HepG2 (cell line): ENCODE measurements around the gene CARS2. TPM values are rescaled to one million over a fixed set of nuclear protein-coding genes. Genes with fewer than 3 reads are reported as not detected.

ENCODE experiments used
- ATAC-seq: fragments of 200-7000 bp; cut with Tn5 transposase; 3 replicates; pipeline ENCODE4 v1.9.1; 2020; ENCODE audit warnings: mild to moderate bottlenecking, moderate library complexity
- BruUV-seq: library from RNA; stranded (reverse); fragments of 400-500 nt; replicated peaks from 2 replicates; lab custom pipeline; 2021; lab: Mats Ljungman, UMichigan
- CTCF ChIA-PET: fragments of 300-600 bp; formaldehyde crosslinking; extraction: SDS; loops from one replicate; lab custom pipeline; 2021; ENCODE audit warnings: low total read pairs, inconsistent platforms, low intra/inter-chr PET ratio; lab: Yijun Ruan, JAX
- POLR2A ChIA-PET: fragments of 350-600 bp; sonication (Branson Sonifier 250); formaldehyde crosslinking; loops from one replicate; lab custom pipeline; 2020; ENCODE audit warnings: antibody characterized with exemption, inconsistent platforms; lab: Yijun Ruan, JAX
- DNase-seq: peaks from one replicate; pipeline ENCODE4 v3.0.0-alpha.2; 2015; ENCODE audit warnings: low spot score
- FAIRE-seq: peaks from 3 replicates; lab custom pipeline; 2011; peaks lifted over from hg19 to GRCh38; lab: Jason Lieb, UNC
- H2AFZ ChIP-seq: one replicate; pipeline ENCODE4 v1.6.1; 2011; ENCODE audit warnings: low read length, inconsistent platforms
- H3K27ac ChIP-seq: fragments of 300-600 bp; 3 replicates; pipeline ENCODE4 v1.8.0; 2011; ENCODE audit warnings: mixed run types, mild to moderate bottlenecking, mixed read lengths, low read length, inconsistent platforms; ENCODE audit not compliant: insufficient read depth; ENCODE audit errors: extremely low read length
- H3K27me3 ChIP-seq, 2 experiments: fragments of 200-600 bp in 1 of 2; 2 replicates in 1 of 2; 3 replicates in 1 of 2; pipeline versions ENCODE4 v1.6.0 to v1.8.0; 2011; ENCODE audit warnings: low read length in 2 of 2, mild to moderate bottlenecking in 2 of 2, moderate library complexity in 2 of 2, inconsistent platforms in 1 of 2; ENCODE audit not compliant: insufficient read depth in 2 of 2, control insufficient read depth in 1 of 2
- H3K36me3 ChIP-seq, 2 experiments: fragments of 200-600 bp in 1 of 2; replicated peaks in 1 of 2; 2 replicates in 1 of 2; 3 replicates in 1 of 2; pipeline versions ENCODE4 v1.5.1 to v1.8.0; 2011; ENCODE audit warnings: low read length in 2 of 2, inconsistent platforms in 1 of 2; ENCODE audit not compliant: insufficient read depth in 2 of 2, control insufficient read depth in 1 of 2
- H3K4me1 ChIP-seq: 2 replicates; pipeline ENCODE4 v1.5.1; 2012; ENCODE audit warnings: low read length, inconsistent platforms; ENCODE audit not compliant: insufficient read depth
- H3K4me2 ChIP-seq: 2 replicates; pipeline ENCODE4 v1.6.0; 2011; ENCODE audit warnings: low read depth, low read length, inconsistent platforms
- H3K4me3 ChIP-seq, 3 experiments: fragments of 200-600 bp in 1 of 3; sonication (generic), shearing (Covaris generic) in 1 of 3; replicated peaks in 1 of 3; 2 replicates each; pipeline ENCODE4 v1.5.1; 2011 to 2016; ENCODE audit warnings: low read length in 3 of 3, inconsistent platforms in 2 of 3, low read depth in 2 of 3, mild to moderate bottlenecking in 2 of 3, control low read depth in 1 of 3, mixed read lengths in 1 of 3; ENCODE audit not compliant: insufficient read depth in 1 of 3
- H3K79me2 ChIP-seq: one replicate; pipeline ENCODE4 v1.6.1; 2011; ENCODE audit warnings: low read length, inconsistent platforms; ENCODE audit not compliant: insufficient read depth
- H3K9ac ChIP-seq: 2 replicates; pipeline ENCODE4 v1.6.0; 2011; ENCODE audit warnings: mild to moderate bottlenecking, low read depth, low read length, inconsistent platforms; ENCODE audit not compliant: insufficient read depth
- H3K9me3 ChIP-seq: 2 replicates; pipeline ENCODE4 v1.5.1; 2012; ENCODE audit warnings: mild to moderate bottlenecking, low read length
- H4K20me1 ChIP-seq: 2 replicates; pipeline ENCODE4 v1.6.0; 2011; ENCODE audit warnings: inconsistent platforms, mild to moderate bottlenecking, low read length, moderate library complexity; ENCODE audit not compliant: insufficient read depth
- AHR ChIP-seq: IDR thresholded peaks from 2 replicates; pipeline ENCODE4 v1.6.1; 2018; ENCODE audit warnings: missing genetic modification reagents, missing compliant biosample characterization
- CHCHD3 ChIP-seq: sonication (generic); formaldehyde crosslinking; IDR thresholded peaks from 2 replicates; pipeline ENCODE4 v1.8.0; 2022; ENCODE audit warnings: mild to moderate bottlenecking, missing genetic modification reagents, moderate library complexity
- KDM1A ChIP-seq: IDR thresholded peaks from 2 replicates; pipeline ENCODE4 v1.6.1; 2016; ENCODE audit warnings: missing compliant biosample characterization
- LCORL ChIP-seq, 2 experiments: fragments of 450-650 bp in 1 of 2; sonication (generic) in 1 of 2; formaldehyde crosslinking in 1 of 2; IDR thresholded peaks; 2 replicates each; pipeline versions ENCODE4 v1.5.0 to v1.6.1; 2017 to 2020; ENCODE audit warnings: antibody characterized with exemption in 1 of 2, missing genetic modification reagents in 1 of 2
- ZNF850 ChIP-seq: sonication (generic); formaldehyde crosslinking; conservative IDR thresholded peaks from 2 replicates; pipeline ENCODE4 v1.9.0; 2021; ENCODE audit warnings: mild to moderate bottlenecking, missing genetic modification reagents
- ZSCAN21 ChIP-seq: sonication (generic); formaldehyde crosslinking; IDR thresholded peaks from 2 replicates; pipeline ENCODE4 v1.8.0; 2022; ENCODE audit warnings: mild to moderate bottlenecking, missing genetic modification reagents, moderate library complexity, borderline replicate concordance
- WGBS: methylation state at CpG from one replicate; pipeline ENCODE4 v1.1.6; 2017; ENCODE audit warnings: low lambda C conversion rate; 5-methylcytosine and 5-hydroxymethylcytosine counted together
- in situ Hi-C: cut with HindIII; loops from 2 replicates; pipeline ENCODE4 v1.10.0; 2017; ENCODE audit warnings: low pct_unique_long_range_greater_than_20kb; ENCODE audit not compliant: extremely low pct_ligation_motif_present
- intact Hi-C: fragments of 100-400 bp; cut with micrococcal nuclease; formaldehyde crosslinking; loops from one replicate; pipeline ENCODE4 v1.10.0; 2022; ENCODE audit not compliant: unreplicated experiment
- polyA plus RNA-seq, 8 experiments: library from polyadenylated mRNA; depleted of rRNA in 3 of 8; stranded (reverse) in 7 of 8; unstranded in 1 of 8; fragments of >200 nt; fragmentation: Illumina TruSeq in 4 of 8; extraction: Trizol in 4 of 8; gene quantifications; 2 replicates each; pipeline versions ENCODE4 v1.2.1 to v1.2.3, GENCODE V29; 2011 to 2016; ENCODE audit warnings: low read depth in 4 of 8, missing spikeins in 1 of 8, mixed read lengths in 1 of 8; ENCODE audit not compliant: insufficient read depth in 1 of 8
- total RNA-seq, 5 experiments: library from RNA; depleted of rRNA; stranded (reverse); fragments of >200 nt; fragmentation: Illumina TruSeq; extraction: Trizol; gene quantifications; 2 replicates each; pipeline ENCODE4 v1.2.3, GENCODE V29; 2016; ENCODE audit warnings: low read depth in 1 of 5
- TF ChIP-seq, protein P1 (sequence below): sonication (generic); formaldehyde crosslinking; IDR thresholded peaks from 2 replicates; pipeline ENCODE4 v1.4.0; 2020; ENCODE audit warnings: missing genetic modification reagents

Gene CARS2
- total and polyA plus RNA-seq, 2 of the 13 experiments (the other 11 are each of a cell fraction or from before 2014, with no cell fraction given): 41.1 to 59.3 TPM

DNA sequence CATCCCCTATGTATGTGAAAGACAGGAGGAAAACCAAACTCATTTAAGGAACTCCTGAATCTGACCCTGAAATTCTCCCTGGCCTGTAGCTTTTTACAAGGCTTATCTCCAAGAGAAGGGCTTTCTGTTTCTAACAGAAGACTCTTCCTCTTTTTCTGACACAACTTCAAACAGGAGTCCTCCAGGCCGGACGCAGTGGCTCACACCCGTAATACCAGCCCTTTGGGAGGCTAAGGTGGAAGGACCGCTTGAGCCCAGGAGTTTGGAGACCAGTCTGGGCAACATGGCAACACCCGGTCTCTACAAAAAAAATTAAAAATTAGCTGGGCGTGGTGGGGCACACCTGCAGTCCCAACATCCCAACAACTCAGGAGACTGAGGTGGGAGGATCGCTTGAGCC lies 41.9 kb downstream of the CARS2 start:
- no peak overlapping the region for H3K9ac ChIP-seq
- no peaks in the 10 kb centered on the region for H3K4me1 ChIP-seq
- ChIA-PET CTCF (no interaction called here), POLR2A (no interaction called here)
- BruUV-seq: no TSS peak
- 93% methylated on average over 7 of the region's 7 CpGs for WGBS
- TF ChIP-seq, protein P1, sequence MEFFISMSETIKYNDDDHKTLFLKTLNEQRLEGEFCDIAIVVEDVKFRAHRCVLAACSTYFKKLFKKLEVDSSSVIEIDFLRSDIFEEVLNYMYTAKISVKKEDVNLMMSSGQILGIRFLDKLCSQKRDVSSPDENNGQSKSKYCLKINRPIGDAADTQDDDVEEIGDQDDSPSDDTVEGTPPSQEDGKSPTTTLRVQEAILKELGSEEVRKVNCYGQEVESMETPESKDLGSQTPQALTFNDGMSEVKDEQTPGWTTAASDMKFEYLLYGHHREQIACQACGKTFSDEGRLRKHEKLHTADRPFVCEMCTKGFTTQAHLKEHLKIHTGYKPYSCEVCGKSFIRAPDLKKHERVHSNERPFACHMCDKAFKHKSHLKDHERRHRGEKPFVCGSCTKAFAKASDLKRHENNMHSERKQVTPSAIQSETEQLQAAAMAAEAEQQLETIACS (CRISPR knock-in tag): no peak
- TF ChIP-seq KDM1A (CRISPR knock-in tag) (no peak), ZNF850 (CRISPR knock-in tag) (no peak), CHCHD3 (CRISPR knock-in tag) (no peak), AHR (CRISPR knock-in tag) (no peak)
- no peaks in the 10 kb centered on the region for H4K20me1 ChIP-seq
- intact Hi-C loops: no loop called here
- peaks cover 14 to 72% of the 10 kb centered on the region in 2 experiments; a peak in 4 of 5 replicates for H3K36me3 ChIP-seq
- no peak for FAIRE-seq
- no peaks in the 10 kb centered on the region for H3K79me2 ChIP-seq
- no peak for ATAC-seq
- H2AFZ ChIP-seq: no peak overlapping the region
- in situ Hi-C loops: no loop called here
- no peak overlapping the region for H3K4me2 ChIP-seq
- DNase-seq: no peak
- no peak overlapping the region for H3K4me3 ChIP-seq
- no peaks in the 10 kb centered on the region; the same call in 1 of the 2 replicates for H3K9me3 ChIP-seq
- H3K27me3 ChIP-seq: no peaks in the 10 kb centered on the region
- H3K27ac ChIP-seq: no peak overlapping the region

DNA sequence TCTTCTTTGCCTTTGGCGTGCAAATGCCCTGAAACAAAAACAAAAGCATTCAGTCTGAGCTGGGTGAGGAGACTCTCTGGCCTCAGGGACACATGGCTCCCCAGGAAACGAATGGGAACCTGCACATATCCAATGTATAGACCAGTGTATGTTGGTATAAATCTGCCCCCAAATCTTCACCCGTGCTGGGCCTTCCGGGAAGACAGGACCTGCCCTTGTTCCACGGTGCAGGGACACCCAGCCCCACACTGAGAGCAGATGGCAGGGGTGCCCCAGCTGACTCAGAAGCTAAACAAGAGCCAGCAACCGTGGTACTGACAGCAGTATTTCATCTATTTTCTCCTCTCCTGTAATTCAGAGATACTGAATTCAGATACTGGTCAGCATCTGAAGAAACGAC lies 42.4 kb downstream of the CARS2 start:
- WGBS: 100% methylated on average over 3 of the region's 7 CpGs
- DNase-seq (no peak), FAIRE-seq (no peak), ATAC-seq (no peak)
- H3K79me2 ChIP-seq: no peaks in the 10 kb centered on the region
- H3K36me3 ChIP-seq: peaks cover 14 to 70% of the 10 kb centered on the region in 2 experiments; a peak in 4 of 5 replicates
- H3K4me2 ChIP-seq: no peak overlapping the region
- ChIA-PET CTCF (no interaction called here), POLR2A (no interaction called here)
- in situ Hi-C loops: no loop called here
- H2AFZ ChIP-seq: no peak overlapping the region
- H3K4me1 ChIP-seq: no peaks in the 10 kb centered on the region
- BruUV-seq: no TSS peak
- no peak overlapping the region for H3K27ac ChIP-seq
- no peak overlapping the region for H3K9ac ChIP-seq
- H3K4me3 ChIP-seq: no peak overlapping the region
- TF ChIP-seq ZSCAN21 (no peak), LCORL (IDR thresholded peaks at IDR 0.05) (no peak), LCORL (CRISPR knock-in tag; IDR thresholded peaks at IDR 0.05) (no peak)
- no peaks in the 10 kb centered on the region for H3K27me3 ChIP-seq
- no peaks in the 10 kb centered on the region for H4K20me1 ChIP-seq
- intact Hi-C loops: no loop called here
- H3K9me3 ChIP-seq: no peaks in the 10 kb centered on the region; the same call in 1 of the 2 replicates
